VCaP (cell line): ENCODE data around the gene IL20RA.
"Not testable (repeated sequence)": the region's sequence is repeated elsewhere in the genome, so short reads cannot be mapped to it uniquely, and the experiment has no call there.

ENCODE experiments used
- H3K27ac ChIP-seq: fragments of 450-650 bp; 2 replicates; pipeline ENCODE4 v1.5.1; 2017
- CTCF ChIP-seq: fragments of 450-650 bp; conservative IDR thresholded peaks from 2 replicates; pipeline ENCODE4 v1.5.1; 2017; ENCODE audit warnings: mild to moderate bottlenecking, moderate library complexity

Gene IL20RA

GRCh38 chr6:137084865-137085617, 40.3 kb upstream of the IL20RA start:
- TF ChIP-seq CTCF: no peak
- no peak overlapping the region for H3K27ac ChIP-seq

GRCh38 chr6:137084090-137084489, 39.3 kb upstream of the IL20RA start:
- no peak overlapping the region for H3K27ac ChIP-seq

GRCh38 chr6:137081997-137082396, 37.2 kb upstream of the IL20RA start:
- TF ChIP-seq CTCF: no peak
- H3K27ac ChIP-seq: no peak overlapping the region

More at GRCh38 chr6:137084090-137084489, 39.3 kb upstream of the IL20RA start:
- TF ChIP-seq CTCF: no peak

GRCh38 chr6:137080711-137081110, 35.9 kb upstream of the IL20RA start:
- TF ChIP-seq CTCF: no peak

GRCh38 chr6:137076277-137077068, 31.7 kb upstream of the IL20RA start:
- peak overlapping the region; percentile 68 for H3K27ac ChIP-seq
- peak; percentile 94 for TF ChIP-seq CTCF

More at GRCh38 chr6:137080711-137081110, 35.9 kb upstream of the IL20RA start:
- H3K27ac ChIP-seq: no peak overlapping the region

GRCh38 chr6:137075790-137076189, 31.0 kb upstream of the IL20RA start:
- H3K27ac ChIP-seq: not testable (repeated sequence)

- no peak for TF ChIP-seq CTCF
Measured at GRCh38 chr6:137070303-137070702, 25.5 kb upstream of the IL20RA start.

GRCh38 chr6:137067399-137067798, 22.6 kb upstream of the IL20RA start:
- no peak for TF ChIP-seq CTCF
- H3K27ac ChIP-seq: no peak overlapping the region

More at GRCh38 chr6:137070303-137070702, 25.5 kb upstream of the IL20RA start:
- no peak overlapping the region for H3K27ac ChIP-seq
